PC-9 (cell line): ENCODE measurements around the gene FAM163B.

Source experiments
- EZH2 ChIP-seq: fragments of 200-600 bp; sonication (generic); IDR thresholded peaks from 2 replicates; pipeline ENCODE4 v1.8.0; 2017; ENCODE audit warnings: antibody characterized with exemption, low read depth
- TF ChIP-seq, protein P1 (sequence below): fragments of 200-600 bp; sonication (generic); conservative IDR thresholded peaks from 2 replicates; pipeline ENCODE4 v1.6.1; 2017; ENCODE audit warnings: mixed run types, antibody characterized with exemption, mild to moderate bottlenecking, moderate library complexity

DNA sequence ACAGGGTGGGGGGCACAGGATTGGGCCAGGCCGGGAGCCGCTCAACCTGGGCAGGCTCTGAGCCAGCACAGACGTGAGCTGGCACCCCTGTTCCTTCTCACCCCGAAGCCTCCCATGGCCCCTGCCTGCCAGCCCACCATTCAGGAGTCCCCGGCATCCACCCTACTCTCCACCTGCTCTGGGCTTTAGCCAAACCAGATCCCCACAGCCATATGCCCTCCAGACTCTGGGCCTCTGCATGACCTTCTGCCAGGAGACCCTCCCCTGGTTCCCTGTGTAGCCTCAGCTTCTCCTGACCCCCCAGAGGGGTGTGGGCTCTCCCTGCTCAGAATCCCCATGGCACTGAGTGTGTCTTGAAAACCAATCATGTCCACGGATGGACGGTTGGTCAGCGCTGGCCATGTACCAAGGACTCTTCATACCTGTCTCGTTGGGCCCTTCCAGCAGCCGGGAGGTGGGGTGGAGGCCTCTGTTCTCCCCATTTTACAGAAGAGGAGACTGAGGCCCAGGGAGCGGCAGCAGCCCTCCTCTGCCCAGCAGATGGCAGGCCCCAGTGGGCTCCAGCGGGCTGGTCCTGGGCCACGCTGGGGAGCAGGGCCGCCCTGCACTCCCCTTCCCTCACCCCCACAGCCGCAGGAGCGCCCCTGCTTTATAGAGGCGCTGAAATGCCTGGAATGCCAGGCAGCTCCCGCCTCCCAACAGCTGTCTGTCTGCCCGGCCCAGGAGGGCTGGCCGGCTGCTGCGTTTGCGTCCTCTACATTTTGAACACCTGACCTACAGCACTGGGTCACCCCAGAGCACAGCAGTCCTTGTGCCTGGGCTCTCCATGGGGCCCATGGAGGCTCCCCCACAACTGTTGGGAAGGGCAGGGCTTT is 81.0 kb downstream of the FAM163B start:
- TF ChIP-seq, protein P1, sequence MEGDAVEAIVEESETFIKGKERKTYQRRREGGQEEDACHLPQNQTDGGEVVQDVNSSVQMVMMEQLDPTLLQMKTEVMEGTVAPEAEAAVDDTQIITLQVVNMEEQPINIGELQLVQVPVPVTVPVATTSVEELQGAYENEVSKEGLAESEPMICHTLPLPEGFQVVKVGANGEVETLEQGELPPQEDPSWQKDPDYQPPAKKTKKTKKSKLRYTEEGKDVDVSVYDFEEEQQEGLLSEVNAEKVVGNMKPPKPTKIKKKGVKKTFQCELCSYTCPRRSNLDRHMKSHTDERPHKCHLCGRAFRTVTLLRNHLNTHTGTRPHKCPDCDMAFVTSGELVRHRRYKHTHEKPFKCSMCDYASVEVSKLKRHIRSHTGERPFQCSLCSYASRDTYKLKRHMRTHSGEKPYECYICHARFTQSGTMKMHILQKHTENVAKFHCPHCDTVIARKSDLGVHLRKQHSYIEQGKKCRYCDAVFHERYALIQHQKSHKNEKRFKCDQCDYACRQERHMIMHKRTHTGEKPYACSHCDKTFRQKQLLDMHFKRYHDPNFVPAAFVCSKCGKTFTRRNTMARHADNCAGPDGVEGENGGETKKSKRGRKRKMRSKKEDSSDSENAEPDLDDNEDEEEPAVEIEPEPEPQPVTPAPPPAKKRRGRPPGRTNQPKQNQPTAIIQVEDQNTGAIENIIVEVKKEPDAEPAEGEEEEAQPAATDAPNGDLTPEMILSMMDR: no peak
- TF ChIP-seq EZH2: no peak
